Activated T-helper 2 cell treated with anti-CD3 and anti-CD28 coated beads, Interferon-gamma antibody, Interleukin-2, Interleukin-4, amounts not matched to agents 10 μg/mL and 5 μg/mL and 100 μg/mL, durations not matched to agents 14 hours and 24 hours and 36 hours (primary cell): ENCODE data around the gene NELL1. TPM values are rescaled to one million over a fixed set of nuclear protein-coding genes. Genes with fewer than 3 reads are reported as not detected.

ENCODE experiments used
- DNase-seq: peaks from one replicate; pipeline ENCODE4 v3.0.0; 2021; ENCODE audit warnings: low spot score
- H3K27ac Mint-ChIP-seq: one replicate; pipeline ENCODE4 v1.8.0; 2021; ENCODE audit warnings: mixed read lengths
- H3K27me3 Mint-ChIP-seq: one replicate; pipeline ENCODE4 v1.8.0; 2021; ENCODE audit warnings: low read depth, mixed read lengths
- H3K36me3 Mint-ChIP-seq: one replicate; pipeline ENCODE4 v1.8.0; 2021; ENCODE audit warnings: low read depth, mixed read lengths
- H3K4me1 Mint-ChIP-seq: one replicate; pipeline ENCODE4 v1.8.0; 2021; ENCODE audit warnings: low read depth, mixed read lengths
- H3K4me3 Mint-ChIP-seq: one replicate; pipeline ENCODE4 v1.8.0; 2021; ENCODE audit warnings: low read depth, mild to moderate bottlenecking, moderate library complexity, mixed read lengths
- H3K9me3 Mint-ChIP-seq: one replicate; pipeline ENCODE4 v1.8.0; 2021; ENCODE audit warnings: mixed read lengths
- intact Hi-C: fragments of 100-400 bp; cut with micrococcal nuclease; formaldehyde crosslinking; loops from one replicate; pipeline ENCODE4 v1.15.1; 2023
- total RNA-seq: library from RNA; stranded (reverse); gene quantifications from 2 replicates; pipeline ENCODE4 v1.2.3, GENCODE V29; 2022

Gene NELL1
- total RNA-seq, 1 donor from 2014 or later = 0.07 TPM

- Mint-ChIP-seq H3K9me3 (no peaks in the 10 kb centered on the region), H3K4me1 (no peaks in the 10 kb centered on the region), H3K4me3 (no peak overlapping the region), H3K36me3 (no peaks in the 10 kb centered on the region), H3K27ac (no peak overlapping the region), H3K27me3 (no peaks in the 10 kb centered on the region)
- intact Hi-C loops = no loop called here
- no peak for DNase-seq
These were observed 835.7 kb downstream of the NELL1 start for GRCh38 chr11:21505070-21505469.

GRCh38 chr11:21511835-21512440, 842.6 kb downstream of the NELL1 start:
- no peak overlapping the region for H3K4me3 Mint-ChIP-seq
- DNase-seq = peak; percentile 9
- intact Hi-C loops = no loop called here
- H3K36me3 Mint-ChIP-seq = no peaks in the 10 kb centered on the region
- no peaks in the 10 kb centered on the region for H3K27me3 Mint-ChIP-seq
- H3K27ac Mint-ChIP-seq = no peak overlapping the region
- H3K4me1 Mint-ChIP-seq = no peaks in the 10 kb centered on the region
- H3K9me3 Mint-ChIP-seq = no peaks in the 10 kb centered on the region

- H3K27me3 Mint-ChIP-seq = no peaks in the 10 kb centered on the region
- intact Hi-C loops = no loop called here
- no peaks in the 10 kb centered on the region for H3K4me1 Mint-ChIP-seq
- no peaks in the 10 kb centered on the region for H3K36me3 Mint-ChIP-seq
- H3K27ac Mint-ChIP-seq = no peak overlapping the region
- peaks cover 1% of the 10 kb centered on the region for H3K9me3 Mint-ChIP-seq
- no peak overlapping the region for H3K4me3 Mint-ChIP-seq
- no peak for DNase-seq
These were observed 844.9 kb downstream of the NELL1 start for GRCh38 chr11:21514316-21514715.

- DNase-seq = no peak
- Mint-ChIP-seq H3K9me3 (peaks cover 7% of the 10 kb centered on the region), H3K36me3 (no peaks in the 10 kb centered on the region), H3K27me3 (no peaks in the 10 kb centered on the region), H3K4me1 (no peaks in the 10 kb centered on the region), H3K27ac (no peak overlapping the region), H3K4me3 (no peak overlapping the region)
- intact Hi-C loops = no loop called here
These were observed 850.9 kb downstream of the NELL1 start for GRCh38 chr11:21520244-21520643.

- intact Hi-C loops = no loop called here
- H3K9me3 Mint-ChIP-seq = no peaks in the 10 kb centered on the region
- H3K36me3 Mint-ChIP-seq = no peaks in the 10 kb centered on the region
- DNase-seq = no peak
- no peak overlapping the region for H3K27ac Mint-ChIP-seq
- H3K4me3 Mint-ChIP-seq = no peak overlapping the region
- no peaks in the 10 kb centered on the region for H3K4me1 Mint-ChIP-seq
- H3K27me3 Mint-ChIP-seq = no peaks in the 10 kb centered on the region
These were observed 859.8 kb downstream of the NELL1 start for GRCh38 chr11:21529187-21529586.

GRCh38 chr11:21534288-21534687, 864.9 kb downstream of the NELL1 start:
- Mint-ChIP-seq H3K27ac (no peak overlapping the region), H3K4me1 (no peaks in the 10 kb centered on the region), H3K36me3 (no peaks in the 10 kb centered on the region), H3K27me3 (no peaks in the 10 kb centered on the region), H3K4me3 (no peak overlapping the region), H3K9me3 (no peaks in the 10 kb centered on the region)
- DNase-seq = no peak
- intact Hi-C loops = no loop called here

- no peaks in the 10 kb centered on the region for H3K27me3 Mint-ChIP-seq
- H3K9me3 Mint-ChIP-seq = no peaks in the 10 kb centered on the region
- H3K4me3 Mint-ChIP-seq = no peak overlapping the region
- H3K27ac Mint-ChIP-seq = no peak overlapping the region
- no peaks in the 10 kb centered on the region for H3K4me1 Mint-ChIP-seq
- DNase-seq = no peak
- intact Hi-C loops = no loop called here
- H3K36me3 Mint-ChIP-seq = no peaks in the 10 kb centered on the region
These were observed 868.6 kb downstream of the NELL1 start for GRCh38 chr11:21537980-21538379.

- intact Hi-C loops = no loop called here
- Mint-ChIP-seq H3K9me3 (no peaks in the 10 kb centered on the region), H3K36me3 (no peaks in the 10 kb centered on the region), H3K4me3 (no peak overlapping the region), H3K27me3 (no peaks in the 10 kb centered on the region), H3K27ac (no peak overlapping the region), H3K4me1 (no peaks in the 10 kb centered on the region)
- DNase-seq = no peak
These were observed 871.9 kb downstream of the NELL1 start for GRCh38 chr11:21541187-21541751.

- no peak for DNase-seq
- H3K27ac Mint-ChIP-seq = no peak overlapping the region
- intact Hi-C loops = no loop called here
- H3K4me3 Mint-ChIP-seq = no peak overlapping the region
- peaks cover 3% of the 10 kb centered on the region for H3K9me3 Mint-ChIP-seq
- no peaks in the 10 kb centered on the region for H3K4me1 Mint-ChIP-seq
- H3K36me3 Mint-ChIP-seq = no peaks in the 10 kb centered on the region
- H3K27me3 Mint-ChIP-seq = no peaks in the 10 kb centered on the region
These were observed 874.5 kb downstream of the NELL1 start for GRCh38 chr11:21543901-21544300.

GRCh38 chr11:21545699-21546098, 876.3 kb downstream of the NELL1 start:
- Mint-ChIP-seq H3K36me3 (no peaks in the 10 kb centered on the region), H3K27ac (no peak overlapping the region), H3K27me3 (no peaks in the 10 kb centered on the region), H3K4me3 (no peak overlapping the region), H3K9me3 (peaks cover 8% of the 10 kb centered on the region), H3K4me1 (no peaks in the 10 kb centered on the region)
- DNase-seq = no peak
- intact Hi-C loops = no loop called here

- intact Hi-C loops = no loop called here
- no peak overlapping the region for H3K4me3 Mint-ChIP-seq
- H3K27ac Mint-ChIP-seq = no peak overlapping the region
These were observed 877.3 kb downstream of the NELL1 start for GRCh38 chr11:21546703-21547102.

GRCh38 chr11:21552911-21553310, 883.5 kb downstream of the NELL1 start:
- no peak overlapping the region for H3K27ac Mint-ChIP-seq
- intact Hi-C loops = no loop called here
- H3K27me3 Mint-ChIP-seq = no peaks in the 10 kb centered on the region
- DNase-seq = no peak
- H3K4me1 Mint-ChIP-seq = no peaks in the 10 kb centered on the region
- no peaks in the 10 kb centered on the region for H3K36me3 Mint-ChIP-seq
- peaks cover 11% of the 10 kb centered on the region for H3K9me3 Mint-ChIP-seq
- no peak overlapping the region for H3K4me3 Mint-ChIP-seq

More at GRCh38 chr11:21546703-21547102, 877.3 kb downstream of the NELL1 start:
- H3K27me3 Mint-ChIP-seq = no peaks in the 10 kb centered on the region
- H3K9me3 Mint-ChIP-seq = peaks cover 8% of the 10 kb centered on the region
- H3K4me1 Mint-ChIP-seq = no peaks in the 10 kb centered on the region
- no peaks in the 10 kb centered on the region for H3K36me3 Mint-ChIP-seq
- DNase-seq = no peak

GRCh38 chr11:21553795-21554194, 884.4 kb downstream of the NELL1 start:
- Mint-ChIP-seq H3K4me1 (no peaks in the 10 kb centered on the region), H3K36me3 (no peaks in the 10 kb centered on the region), H3K9me3 (peaks cover 8% of the 10 kb centered on the region)

GRCh38 chr11:21554284-21554683, 884.9 kb downstream of the NELL1 start:
- intact Hi-C loops = no loop called here

More at GRCh38 chr11:21553795-21554194, 884.4 kb downstream of the NELL1 start:
- intact Hi-C loops = no loop called here
- no peak for DNase-seq
- H3K4me3 Mint-ChIP-seq = no peak overlapping the region
- no peaks in the 10 kb centered on the region for H3K27me3 Mint-ChIP-seq
- no peak overlapping the region for H3K27ac Mint-ChIP-seq

More at GRCh38 chr11:21554284-21554683, 884.9 kb downstream of the NELL1 start:
- no peaks in the 10 kb centered on the region for H3K27me3 Mint-ChIP-seq
- H3K27ac Mint-ChIP-seq = no peak overlapping the region
- no peaks in the 10 kb centered on the region for H3K36me3 Mint-ChIP-seq
- H3K9me3 Mint-ChIP-seq = peaks cover 8% of the 10 kb centered on the region
- no peaks in the 10 kb centered on the region for H3K4me1 Mint-ChIP-seq
- no peak overlapping the region for H3K4me3 Mint-ChIP-seq
- no peak for DNase-seq
